ENCODE results near the gene MGAT4B. TPM values are rescaled to one million over a fixed set of nuclear protein-coding genes. Genes with fewer than 3 reads are reported as not detected.

The MGAT4B gene
- total RNA-seq, 1 experiment from 2014 or later, result 98.2 TPM

GRCh38 chr5:179771311-179771895 lies 35.3 kb downstream of the MGAT4B start:
- Histone ChIP-seq H3K9me3 (replicated peaks) (no peaks in the 10 kb centered on the region), H3K27me3 (replicated peaks) (no peaks in the 10 kb centered on the region), H3K4me3 (no peak overlapping the region), H3K27ac (no peak overlapping the region), H3K36me3 (peaks cover 100% of the 10 kb centered on the region), H3K4me1 (replicated peaks) (peaks cover 12% of the 10 kb centered on the region)
- DNase-seq (ENCODE audit: low read depth in 1 of 2, low spot score in 2 of 2), result no peak

- Histone ChIP-seq H3K9me3 (replicated peaks) (no peaks in the 10 kb centered on the region), H3K27me3 (replicated peaks) (no peaks in the 10 kb centered on the region), H3K36me3 (peaks cover 93% of the 10 kb centered on the region), H3K27ac (no peak overlapping the region), H3K4me3 (no peak overlapping the region), H3K4me1 (replicated peaks) (peaks cover 28% of the 10 kb centered on the region)
- no peak for DNase-seq (ENCODE audit: low read depth in 1 of 2, low spot score in 2 of 2)
Observed at GRCh38 chr5:179769796-179770195, 36.9 kb downstream of the MGAT4B start.

GRCh38 chr5:179769271-179769670 lies 37.4 kb downstream of the MGAT4B start:
- no peaks in the 10 kb centered on the region for H3K27me3 ChIP-seq (replicated peaks)
- peaks cover 88% of the 10 kb centered on the region for H3K36me3 ChIP-seq
- no peak overlapping the region for H3K4me3 ChIP-seq
- no peak overlapping the region for H3K27ac ChIP-seq
- peaks cover 33% of the 10 kb centered on the region for H3K4me1 ChIP-seq (replicated peaks)
- DNase-seq (ENCODE audit: low read depth in 1 of 2, low spot score in 2 of 2), result no peak
- no peaks in the 10 kb centered on the region for H3K9me3 ChIP-seq (replicated peaks)

GRCh38 chr5:179768326-179769085 lies 38.2 kb downstream of the MGAT4B start:
- Histone ChIP-seq H3K4me1 (replicated peaks) (peaks cover 41% of the 10 kb centered on the region), H3K36me3 (peaks cover 85% of the 10 kb centered on the region), H3K27ac (no peak overlapping the region), H3K9me3 (replicated peaks) (no peaks in the 10 kb centered on the region), H3K27me3 (replicated peaks) (no peaks in the 10 kb centered on the region), H3K4me3 (no peak overlapping the region)
- no peak for DNase-seq (ENCODE audit: low read depth in 1 of 2, low spot score in 2 of 2)

GRCh38 chr5:179767496-179768100 lies 39.1 kb downstream of the MGAT4B start:
- DNase-seq (ENCODE audit: low read depth in 1 of 2, low spot score in 2 of 2), result no peak
- Histone ChIP-seq H3K27me3 (replicated peaks) (no peaks in the 10 kb centered on the region), H3K36me3 (peaks cover 76% of the 10 kb centered on the region)

GRCh38 chr5:179766726-179767455 lies 39.8 kb downstream of the MGAT4B start:
- H3K36me3 ChIP-seq, result peaks cover 69% of the 10 kb centered on the region
- peak overlapping the region; percentile 1; the same call in 1 of the 2 replicates for H3K4me3 ChIP-seq
- no peaks in the 10 kb centered on the region for H3K27me3 ChIP-seq (replicated peaks)
- no peak for DNase-seq (ENCODE audit: low read depth in 1 of 2, low spot score in 2 of 2)
- H3K27ac ChIP-seq, result peak overlapping the region; percentile 62
- H3K9me3 ChIP-seq (replicated peaks), result no peaks in the 10 kb centered on the region
- peaks cover 57% of the 10 kb centered on the region for H3K4me1 ChIP-seq (replicated peaks)

More at GRCh38 chr5:179767496-179768100, 39.1 kb downstream of the MGAT4B start:
- Histone ChIP-seq H3K9me3 (replicated peaks) (no peaks in the 10 kb centered on the region), H3K4me3 (no peak overlapping the region), H3K4me1 (replicated peaks) (peaks cover 50% of the 10 kb centered on the region), H3K27ac (no peak overlapping the region)

GRCh38 chr5:179766021-179766725 lies 40.5 kb downstream of the MGAT4B start:
- Histone ChIP-seq H3K27ac (peak overlapping the region; percentile 62), H3K4me1 (replicated peaks) (peaks cover 64% of the 10 kb centered on the region), H3K9me3 (replicated peaks) (no peaks in the 10 kb centered on the region), H3K27me3 (replicated peaks) (no peaks in the 10 kb centered on the region), H3K36me3 (peaks cover 62% of the 10 kb centered on the region), H3K4me3 (peak overlapping the region; percentile 1; the same call in 1 of the 2 replicates)
- peak; percentile 60 to 74 for DNase-seq (ENCODE audit: low read depth in 1 of 2, low spot score in 2 of 2)

- H3K36me3 ChIP-seq, result peaks cover 54% of the 10 kb centered on the region
Observed at GRCh38 chr5:179765400-179765799, 41.3 kb downstream of the MGAT4B start.

GRCh38 chr5:179764056-179764455 lies 42.6 kb downstream of the MGAT4B start:
- Histone ChIP-seq H3K9me3 (replicated peaks) (no peaks in the 10 kb centered on the region), H3K27me3 (replicated peaks) (no peaks in the 10 kb centered on the region), H3K4me3 (no peak overlapping the region), H3K36me3 (peaks cover 44% of the 10 kb centered on the region), H3K4me1 (replicated peaks) (peaks cover 64% of the 10 kb centered on the region), H3K27ac (peak overlapping the region; percentile 62)
- DNase-seq (ENCODE audit: low read depth in 1 of 2, low spot score in 2 of 2), result no peak

More at GRCh38 chr5:179765400-179765799, 41.3 kb downstream of the MGAT4B start:
- H3K4me3 ChIP-seq, result no peak overlapping the region
- no peaks in the 10 kb centered on the region for H3K9me3 ChIP-seq (replicated peaks)
- H3K27me3 ChIP-seq (replicated peaks), result no peaks in the 10 kb centered on the region
- peak; percentile 92 to 95 for DNase-seq (ENCODE audit: low read depth in 1 of 2, low spot score in 2 of 2)
- H3K27ac ChIP-seq, result peak overlapping the region; percentile 62
- peaks cover 64% of the 10 kb centered on the region for H3K4me1 ChIP-seq (replicated peaks)

GRCh38 chr5:179763215-179763945 lies 43.3 kb downstream of the MGAT4B start:
- peaks cover 64% of the 10 kb centered on the region for H3K4me1 ChIP-seq (replicated peaks)
- H3K36me3 ChIP-seq, result peaks cover 40% of the 10 kb centered on the region
- peak; percentile 79 to 84 for DNase-seq (ENCODE audit: low read depth in 1 of 2, low spot score in 2 of 2)
- H3K27ac ChIP-seq, result 0 out of 2 replicates have a peak overlapping the region, but pooled peaks have one; percentile 22
- no peak overlapping the region for H3K4me3 ChIP-seq
- H3K9me3 ChIP-seq (replicated peaks), result no peaks in the 10 kb centered on the region
- H3K27me3 ChIP-seq (replicated peaks), result no peaks in the 10 kb centered on the region

- no peak for DNase-seq (ENCODE audit: low read depth in 1 of 2, low spot score in 2 of 2)
- H3K27me3 ChIP-seq (replicated peaks), result no peaks in the 10 kb centered on the region
- peaks cover 34% of the 10 kb centered on the region for H3K36me3 ChIP-seq
- H3K9me3 ChIP-seq (replicated peaks), result no peaks in the 10 kb centered on the region
- H3K27ac ChIP-seq, result peak overlapping the region; percentile 1; the same call in 1 of the 2 replicates
- H3K4me3 ChIP-seq, result no peak overlapping the region
- H3K4me1 ChIP-seq (replicated peaks), result peaks cover 64% of the 10 kb centered on the region
Observed at GRCh38 chr5:179762781-179763176, 43.9 kb downstream of the MGAT4B start.

GRCh38 chr5:179762079-179762780 lies 44.4 kb downstream of the MGAT4B start:
- Histone ChIP-seq H3K4me3 (no peak overlapping the region), H3K27ac (peak overlapping the region; percentile 1; the same call in 1 of the 2 replicates), H3K36me3 (peaks cover 29% of the 10 kb centered on the region), H3K9me3 (replicated peaks) (no peaks in the 10 kb centered on the region), H3K4me1 (replicated peaks) (peaks cover 60% of the 10 kb centered on the region), H3K27me3 (replicated peaks) (no peaks in the 10 kb centered on the region)
- DNase-seq (ENCODE audit: low read depth in 1 of 2, low spot score in 2 of 2), result no peak
